PFSK-1 (cell line): ENCODE measurements around the gene VPS37C.

ENCODE experiments used
- POLR2AphosphoS5 ChIP-seq: IDR thresholded peaks from 2 replicates; pipeline ENCODE4 v1.6.1; 2012; ENCODE audit warnings: low read depth, mild to moderate bottlenecking, control low read depth, low read length, moderate library complexity
- TAF1 ChIP-seq: IDR thresholded peaks from 2 replicates; pipeline ENCODE4 v1.6.1; 2012; ENCODE audit warnings: low read length, control low read depth, borderline replicate concordance; ENCODE audit not compliant: insufficient read depth
- TF ChIP-seq, protein P1 (sequence below), 2 experiments: IDR thresholded peaks; 2 replicates each; pipeline versions ENCODE4 v1.6.1 to v1.8.0; 2011 to 2012; ENCODE audit warnings: low read depth in 2 of 2, low read length in 2 of 2, control low read depth in 1 of 2, inconsistent platforms in 1 of 2, mild to moderate bottlenecking in 1 of 2, moderate library complexity in 1 of 2; ENCODE audit not compliant: insufficient read depth in 1 of 2

DNA sequence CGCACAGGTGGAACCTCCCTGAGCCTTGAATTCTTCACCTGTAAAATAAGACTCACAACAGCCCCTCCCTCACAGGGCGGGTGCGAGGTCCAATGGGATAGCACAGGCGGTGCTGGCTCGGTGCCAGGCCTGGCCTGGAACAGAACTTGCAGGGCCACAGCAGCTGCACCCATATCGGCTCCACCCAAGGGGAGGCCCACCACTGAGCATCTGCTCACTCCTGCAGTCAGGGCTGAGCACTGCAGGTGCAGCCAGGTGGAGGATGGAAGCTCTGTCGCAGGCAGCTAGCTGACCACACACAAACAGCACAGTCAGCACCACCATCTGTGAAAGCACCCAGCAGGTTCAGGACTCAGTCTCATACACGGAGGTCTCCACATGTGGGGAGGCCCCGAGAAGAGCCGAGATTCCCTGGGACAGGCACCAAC is 19.6 kb downstream of the VPS37C start:
- TF ChIP-seq POLR2AphosphoS5: no peak
- TF ChIP-seq, protein P1, sequence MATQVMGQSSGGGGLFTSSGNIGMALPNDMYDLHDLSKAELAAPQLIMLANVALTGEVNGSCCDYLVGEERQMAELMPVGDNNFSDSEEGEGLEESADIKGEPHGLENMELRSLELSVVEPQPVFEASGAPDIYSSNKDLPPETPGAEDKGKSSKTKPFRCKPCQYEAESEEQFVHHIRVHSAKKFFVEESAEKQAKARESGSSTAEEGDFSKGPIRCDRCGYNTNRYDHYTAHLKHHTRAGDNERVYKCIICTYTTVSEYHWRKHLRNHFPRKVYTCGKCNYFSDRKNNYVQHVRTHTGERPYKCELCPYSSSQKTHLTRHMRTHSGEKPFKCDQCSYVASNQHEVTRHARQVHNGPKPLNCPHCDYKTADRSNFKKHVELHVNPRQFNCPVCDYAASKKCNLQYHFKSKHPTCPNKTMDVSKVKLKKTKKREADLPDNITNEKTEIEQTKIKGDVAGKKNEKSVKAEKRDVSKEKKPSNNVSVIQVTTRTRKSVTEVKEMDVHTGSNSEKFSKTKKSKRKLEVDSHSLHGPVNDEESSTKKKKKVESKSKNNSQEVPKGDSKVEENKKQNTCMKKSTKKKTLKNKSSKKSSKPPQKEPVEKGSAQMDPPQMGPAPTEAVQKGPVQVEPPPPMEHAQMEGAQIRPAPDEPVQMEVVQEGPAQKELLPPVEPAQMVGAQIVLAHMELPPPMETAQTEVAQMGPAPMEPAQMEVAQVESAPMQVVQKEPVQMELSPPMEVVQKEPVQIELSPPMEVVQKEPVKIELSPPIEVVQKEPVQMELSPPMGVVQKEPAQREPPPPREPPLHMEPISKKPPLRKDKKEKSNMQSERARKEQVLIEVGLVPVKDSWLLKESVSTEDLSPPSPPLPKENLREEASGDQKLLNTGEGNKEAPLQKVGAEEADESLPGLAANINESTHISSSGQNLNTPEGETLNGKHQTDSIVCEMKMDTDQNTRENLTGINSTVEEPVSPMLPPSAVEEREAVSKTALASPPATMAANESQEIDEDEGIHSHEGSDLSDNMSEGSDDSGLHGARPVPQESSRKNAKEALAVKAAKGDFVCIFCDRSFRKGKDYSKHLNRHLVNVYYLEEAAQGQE (IDR thresholded peaks at IDR 0.05; ENCODE audit: insufficient read depth in 1 of 2, low read depth in 2 of 2, low read length in 2 of 2): no peak
- no peak for TF ChIP-seq TAF1
